Femur (tissue), 1 donor: Measurements from ENCODE around the gene ABCC6.
"Not testable (repeated sequence)": the region's sequence is repeated elsewhere in the genome, so short reads cannot be mapped to it uniquely, and the experiment has no call there.

Source experiments
- DNase-seq: peaks from one replicate; pipeline ENCODE4 v3.0.0-alpha.2; 2017

Gene ABCC6

DNA sequence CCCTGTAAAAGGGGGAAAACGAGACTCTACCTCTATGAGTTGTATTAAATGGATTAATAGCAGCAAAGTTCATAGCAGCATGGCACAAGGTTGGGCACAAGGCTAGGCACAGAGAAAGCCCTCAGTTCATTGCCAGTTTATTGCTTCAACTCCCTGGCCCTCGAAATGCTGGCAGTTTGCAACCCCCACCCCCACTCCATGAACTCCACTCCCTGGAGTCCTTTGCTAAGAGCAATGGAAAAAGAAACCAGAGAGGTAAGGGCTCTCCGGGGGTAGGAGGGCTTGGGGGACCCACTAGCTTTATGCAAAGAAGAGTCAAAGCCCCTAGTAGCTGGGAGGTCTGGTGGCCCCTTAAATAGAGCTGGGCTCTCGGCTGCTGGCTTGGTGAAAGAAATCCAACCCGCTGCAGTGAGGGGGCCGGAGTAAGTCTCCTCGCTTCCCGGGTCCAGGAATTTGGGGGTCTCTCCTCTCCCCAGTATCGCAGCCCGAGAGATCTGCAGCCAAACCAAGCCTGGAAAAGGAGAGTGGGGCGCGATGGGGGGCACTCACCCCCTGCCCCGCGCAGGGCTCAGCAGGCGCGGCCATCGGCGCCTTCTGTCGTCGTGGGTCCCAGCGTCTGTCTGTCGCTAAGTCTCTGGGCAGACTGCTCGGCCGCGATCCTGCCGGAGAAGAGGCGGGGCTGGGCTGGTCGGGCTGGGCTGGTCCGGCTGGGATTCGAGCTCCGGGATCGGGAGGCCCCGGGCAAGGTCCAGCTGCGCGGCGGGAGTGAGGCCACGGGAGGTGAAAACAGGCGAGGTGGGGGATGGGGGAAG is at the start of gene ABCC6:
Gene ABCC6 (minus strand): TSS at position 645 of the 812 bp plus-strand sequence. CDS start 60 bp downstream, at position 585.
- not testable (repeated sequence) for DNase-seq

DNA sequence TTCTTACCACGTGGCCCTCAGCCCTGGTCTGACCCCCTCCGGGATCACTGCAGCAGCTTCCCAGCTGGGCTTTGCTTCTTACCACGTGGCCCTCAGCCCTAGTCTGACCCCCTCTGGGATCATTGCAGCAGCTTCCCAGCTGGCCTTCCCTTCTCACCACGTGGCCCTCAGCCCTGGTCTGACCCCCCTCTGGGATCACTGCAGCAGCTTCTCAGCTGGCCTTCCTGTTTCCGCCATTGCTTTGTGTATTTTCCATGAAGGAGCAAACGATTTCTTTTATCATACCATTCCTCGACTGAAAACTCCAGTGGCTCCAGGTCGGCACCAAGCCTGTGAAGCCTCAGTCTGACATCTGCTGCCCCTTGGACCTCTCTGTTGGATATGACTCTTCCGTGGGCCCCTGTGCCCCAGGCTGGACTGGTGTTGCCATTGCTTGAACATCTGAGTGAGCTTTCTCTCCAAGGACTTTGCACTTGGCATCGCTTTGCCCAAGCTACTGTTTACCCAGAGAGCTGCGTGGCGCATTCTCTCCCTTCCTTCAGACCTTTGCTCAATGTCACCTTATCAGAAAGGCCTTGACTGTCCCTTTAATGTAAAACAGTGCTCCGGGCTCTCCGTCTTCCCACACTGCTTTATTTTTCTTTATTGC is 49.4 kb upstream of the ABCC6 start:
- DNase-seq: not testable (repeated sequence)

DNA sequence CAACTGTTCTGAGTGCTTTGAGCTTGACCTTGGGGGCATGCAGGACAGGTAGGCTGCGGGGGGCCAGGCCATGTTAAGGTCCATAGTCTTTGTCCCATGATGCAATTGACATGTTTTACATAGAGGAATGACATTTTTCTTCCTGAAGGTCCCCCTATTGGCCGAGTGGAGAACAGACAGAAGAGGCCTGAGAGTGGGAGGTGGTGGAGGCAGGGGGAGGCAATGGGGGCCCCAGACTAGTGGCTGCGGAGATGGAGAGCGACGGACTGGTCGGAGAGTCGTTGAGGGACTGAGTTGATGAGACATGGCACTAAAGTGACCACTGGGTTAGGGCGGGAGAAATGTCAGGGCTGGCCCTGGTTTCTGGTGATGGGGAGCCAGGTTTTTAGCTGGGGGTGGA is 48.4 kb upstream of the ABCC6 start:
- DNase-seq: not testable (repeated sequence)

DNA sequence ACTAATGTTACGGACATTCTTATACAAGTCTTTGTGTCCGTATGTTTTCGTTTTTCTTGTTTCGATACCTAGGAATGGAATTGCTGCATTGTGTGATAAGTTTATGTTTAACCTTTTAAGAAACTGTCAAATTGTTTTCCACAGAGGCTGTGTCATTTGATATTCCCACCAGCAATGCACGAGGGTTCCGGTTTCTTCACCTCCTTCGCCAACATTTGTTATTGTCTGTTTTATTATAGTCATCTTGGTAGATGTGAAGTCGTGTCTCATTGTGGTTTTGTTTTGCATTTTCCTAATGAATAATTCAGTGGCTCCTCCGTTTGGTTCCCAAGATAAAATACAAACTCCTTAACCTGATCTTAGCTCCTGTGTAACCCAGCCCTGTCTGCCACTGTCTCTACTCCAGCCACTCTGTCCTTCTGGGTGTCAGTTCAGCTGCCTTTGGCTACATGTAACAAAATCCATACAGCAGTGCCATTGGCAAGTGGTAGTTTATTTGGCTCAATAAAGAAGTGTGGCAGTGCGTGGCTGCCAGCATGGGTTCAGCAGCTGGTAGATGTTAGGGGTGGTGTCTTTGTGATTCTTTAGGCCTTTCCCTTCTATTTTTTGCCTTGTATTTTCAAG is 45.0 kb upstream of the ABCC6 start:
- DNase-seq: not testable (repeated sequence)

DNA sequence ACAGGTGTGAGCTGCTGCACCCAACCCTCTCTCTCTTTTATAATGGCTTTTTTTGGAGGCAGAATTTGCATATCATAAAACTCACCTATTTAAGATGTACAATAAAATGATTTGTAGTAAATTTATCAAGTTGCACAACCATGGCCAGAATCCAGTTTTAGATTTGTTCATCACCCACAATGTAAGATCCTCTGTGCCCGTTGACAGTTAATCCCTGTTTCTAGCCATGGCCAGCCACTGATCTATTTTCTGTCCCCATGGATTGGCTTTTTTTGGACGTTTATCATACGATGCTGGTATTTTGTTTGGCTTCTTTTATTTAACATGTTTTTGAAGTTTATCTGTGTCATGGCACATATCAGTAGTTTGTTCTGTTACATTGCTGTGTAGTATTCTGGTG is 44.4 kb upstream of the ABCC6 start:
- DNase-seq: not testable (repeated sequence)

DNA sequence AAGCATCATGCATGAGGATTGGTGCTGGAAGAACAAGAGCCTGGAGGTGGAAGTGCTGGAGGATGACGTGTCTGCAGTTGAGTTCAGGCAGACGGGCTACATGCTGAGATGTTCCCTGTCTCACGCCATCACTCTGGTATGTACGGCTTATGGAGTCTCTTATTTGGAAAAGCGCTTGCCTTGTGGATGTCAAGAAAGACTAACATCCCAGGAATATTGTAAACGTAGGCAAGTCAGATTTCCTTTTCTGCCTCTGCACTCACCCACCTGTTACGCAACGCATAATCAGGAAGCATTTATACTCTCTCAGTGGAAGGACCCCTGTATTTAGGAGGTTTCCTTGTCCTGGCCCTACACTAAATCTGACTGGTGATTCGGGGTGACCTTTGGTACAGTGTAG is 41.8 kb upstream of the ABCC6 start:
- DNase-seq: not testable (repeated sequence)

DNA sequence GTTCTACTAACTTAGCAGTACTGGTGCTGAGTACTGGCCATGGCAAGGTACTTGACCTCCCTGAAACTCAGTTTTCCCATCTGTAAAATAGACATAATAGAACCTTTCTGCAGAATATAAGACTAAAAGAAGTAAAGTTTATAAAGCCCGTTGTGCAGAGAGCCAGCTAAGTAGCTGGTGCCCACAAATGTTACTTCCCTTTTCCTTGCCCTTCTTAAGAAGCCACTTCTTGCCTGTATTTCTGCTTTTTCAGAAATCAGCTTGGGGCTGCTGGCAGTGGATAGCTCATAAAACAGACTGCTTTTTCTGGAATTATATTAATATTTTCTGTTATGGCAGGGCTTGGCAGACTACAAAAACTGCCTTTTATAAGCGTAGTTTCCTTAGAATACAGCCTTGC is 40.7 kb upstream of the ABCC6 start:
- not testable (repeated sequence) for DNase-seq

DNA sequence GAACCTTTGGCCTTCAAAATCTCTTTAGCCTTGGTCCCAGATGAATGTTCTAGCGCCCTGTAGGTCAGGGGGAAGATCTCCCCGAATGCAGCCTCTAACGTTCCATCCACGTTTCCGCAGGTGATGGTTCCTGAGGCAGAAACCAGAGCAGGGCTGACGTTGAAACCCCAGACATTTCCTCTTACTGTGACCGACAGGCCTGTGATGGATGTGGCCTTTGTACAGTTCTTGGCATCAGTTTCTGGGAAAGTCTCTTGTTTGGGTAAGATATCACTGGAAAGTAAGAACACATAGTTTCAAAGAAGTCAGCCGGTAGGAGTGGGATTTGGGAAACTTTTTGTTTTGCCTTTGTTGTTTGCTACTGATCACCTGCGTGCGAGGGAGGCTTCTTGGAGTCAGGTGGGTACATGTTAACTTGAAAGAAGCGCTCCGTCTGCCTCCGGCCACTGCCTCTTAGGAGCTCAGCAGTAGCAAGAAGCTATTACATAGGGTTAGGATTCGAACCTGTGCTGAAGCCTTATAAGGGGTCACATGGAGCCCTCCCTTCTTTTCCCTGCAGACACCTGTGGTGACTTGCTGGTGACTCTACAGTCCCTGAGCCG is 39.8 kb upstream of the ABCC6 start:
- not testable (repeated sequence) for DNase-seq

DNA sequence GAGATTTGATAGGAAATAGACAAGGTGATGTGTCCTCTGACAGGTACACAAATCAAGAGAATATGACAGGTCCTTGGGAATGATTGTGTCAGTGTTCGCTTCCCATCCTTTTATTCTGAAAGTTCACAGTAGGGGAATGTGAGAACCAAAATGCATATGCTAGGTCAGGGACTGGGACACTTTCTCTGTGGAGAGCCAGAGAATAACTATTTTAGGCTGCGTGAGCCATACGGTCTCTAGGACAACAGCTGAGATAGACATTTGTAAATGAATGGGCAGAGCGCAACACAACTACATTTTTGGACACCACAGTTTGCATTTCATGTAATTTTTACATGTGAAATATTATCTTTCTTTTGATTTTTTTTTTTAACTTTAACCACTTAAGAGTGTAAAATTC is 36.7 kb upstream of the ABCC6 start:
- DNase-seq: not testable (repeated sequence)

DNA sequence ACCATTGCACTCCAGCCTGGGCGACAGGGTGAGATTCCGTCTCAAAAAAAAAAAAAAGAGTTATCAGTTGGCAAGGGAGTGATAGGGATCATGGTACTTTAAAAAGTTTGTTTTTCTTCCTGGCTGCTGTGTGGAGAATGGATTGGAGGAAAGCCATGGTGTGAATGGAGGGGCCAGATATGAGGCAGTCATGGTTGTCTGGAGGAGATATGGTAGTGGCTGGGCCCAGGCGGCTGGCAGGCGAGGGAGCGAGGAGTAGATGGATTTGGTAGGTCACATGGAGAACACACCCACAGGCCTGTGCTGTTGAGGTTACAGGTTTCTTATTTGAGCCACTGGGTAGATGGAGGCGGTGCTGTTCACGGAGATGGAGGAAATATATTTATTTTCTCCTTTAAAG is 35.5 kb upstream of the ABCC6 start:
- DNase-seq: not testable (repeated sequence)

DNA sequence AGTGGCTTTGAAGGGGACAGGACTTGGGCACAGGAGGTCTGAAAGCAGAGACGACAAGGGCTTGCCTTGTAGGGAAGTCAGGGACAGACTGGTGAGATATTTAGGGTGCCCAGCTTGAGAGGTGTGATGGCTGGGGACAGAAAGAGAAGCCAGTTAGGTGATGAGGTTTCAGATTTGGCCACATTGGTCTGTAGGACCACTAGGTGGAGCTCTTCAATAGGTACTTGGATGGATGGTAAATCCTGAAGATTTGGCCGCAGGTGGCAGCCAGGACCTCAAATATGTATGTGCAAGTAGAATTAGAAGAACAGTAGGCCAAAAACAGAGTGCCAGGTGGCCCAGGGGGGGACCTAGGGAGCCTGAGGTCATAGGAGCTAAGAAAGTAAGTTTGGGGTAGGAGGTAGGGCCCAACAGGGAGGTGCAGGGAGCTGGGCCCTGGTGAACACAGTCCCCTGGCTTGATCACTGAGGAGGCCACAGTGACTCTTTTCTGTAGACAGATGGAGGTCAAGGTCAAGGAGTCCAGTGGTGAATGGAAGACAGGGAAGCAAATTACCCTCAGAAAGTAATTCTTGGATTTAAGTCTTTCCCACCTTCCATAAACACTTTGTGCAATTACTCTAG is 34.1 kb upstream of the ABCC6 start:
- DNase-seq: not testable (repeated sequence)

DNA sequence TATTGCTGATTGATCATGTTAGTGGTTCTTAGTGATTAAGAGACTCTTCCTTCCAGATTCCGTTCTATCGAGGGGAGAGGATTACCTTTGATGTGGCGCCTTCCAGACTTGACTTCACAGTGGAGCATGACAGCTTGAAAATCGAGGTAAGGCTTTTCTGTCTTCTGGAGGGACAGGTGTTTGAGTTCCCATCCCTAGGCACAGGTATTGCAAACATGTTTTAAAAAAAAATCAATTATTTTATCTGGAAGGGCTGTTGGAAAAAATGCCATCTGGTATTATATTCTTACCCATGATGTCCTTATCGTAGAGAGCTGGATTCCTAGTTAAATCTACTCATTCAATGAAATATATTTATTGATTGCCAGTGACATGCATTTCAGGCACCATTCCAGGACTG is 29.1 kb upstream of the ABCC6 start:
- not testable (repeated sequence) for DNase-seq

DNA sequence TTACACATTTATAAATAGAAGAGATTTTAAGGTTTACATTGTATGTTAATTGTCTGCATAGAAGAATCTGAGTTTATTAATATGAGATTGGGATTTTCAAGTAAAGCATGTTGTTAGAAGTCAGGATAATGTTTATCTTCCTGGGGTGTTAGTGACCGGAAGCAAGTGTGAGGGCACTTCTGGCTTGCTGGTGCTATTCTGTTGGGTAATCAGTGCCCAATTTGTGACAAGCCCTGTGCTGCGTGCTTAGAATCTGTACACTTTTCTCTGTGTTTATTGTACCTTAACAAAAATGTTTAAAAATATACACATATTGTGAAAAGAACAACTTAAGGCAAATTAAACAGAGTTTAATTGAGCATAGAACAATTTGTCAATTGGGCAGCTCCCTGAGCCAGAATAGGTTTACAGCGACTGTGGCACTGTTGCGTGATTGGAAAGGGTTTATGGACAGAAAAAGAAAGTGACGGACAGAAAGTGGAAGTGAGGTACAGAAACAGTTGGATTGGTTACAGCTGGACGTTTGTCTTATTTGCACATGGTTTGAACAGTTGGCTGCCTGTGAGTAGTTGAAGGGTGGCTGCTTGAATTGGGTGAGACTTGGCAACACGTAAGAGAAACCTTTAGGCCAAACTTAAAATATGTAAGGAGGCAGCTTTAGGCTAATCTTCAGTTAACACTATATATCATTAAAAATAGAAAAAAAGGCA is 26.5 kb upstream of the ABCC6 start:
- DNase-seq: not testable (repeated sequence)

DNA sequence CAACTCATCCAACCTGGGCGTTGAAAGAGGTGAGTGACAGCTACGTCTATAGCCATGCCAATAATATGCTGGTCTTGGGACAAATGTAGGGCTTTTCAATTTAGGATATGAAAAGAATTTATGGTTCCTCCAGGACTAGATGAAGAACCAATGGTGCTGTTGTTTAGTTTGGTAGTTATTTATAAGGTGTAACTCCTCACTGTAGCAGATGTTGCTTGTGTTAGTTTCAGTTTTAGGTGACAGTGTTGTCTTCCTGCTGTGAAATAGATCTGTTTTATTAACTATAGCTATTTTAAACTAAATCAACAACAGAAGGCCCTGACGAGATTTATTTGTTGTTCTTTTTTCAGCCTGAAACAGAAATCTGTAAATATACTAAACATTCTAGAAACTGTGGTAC is 24.1 kb upstream of the ABCC6 start:
- DNase-seq: not testable (repeated sequence)

DNA sequence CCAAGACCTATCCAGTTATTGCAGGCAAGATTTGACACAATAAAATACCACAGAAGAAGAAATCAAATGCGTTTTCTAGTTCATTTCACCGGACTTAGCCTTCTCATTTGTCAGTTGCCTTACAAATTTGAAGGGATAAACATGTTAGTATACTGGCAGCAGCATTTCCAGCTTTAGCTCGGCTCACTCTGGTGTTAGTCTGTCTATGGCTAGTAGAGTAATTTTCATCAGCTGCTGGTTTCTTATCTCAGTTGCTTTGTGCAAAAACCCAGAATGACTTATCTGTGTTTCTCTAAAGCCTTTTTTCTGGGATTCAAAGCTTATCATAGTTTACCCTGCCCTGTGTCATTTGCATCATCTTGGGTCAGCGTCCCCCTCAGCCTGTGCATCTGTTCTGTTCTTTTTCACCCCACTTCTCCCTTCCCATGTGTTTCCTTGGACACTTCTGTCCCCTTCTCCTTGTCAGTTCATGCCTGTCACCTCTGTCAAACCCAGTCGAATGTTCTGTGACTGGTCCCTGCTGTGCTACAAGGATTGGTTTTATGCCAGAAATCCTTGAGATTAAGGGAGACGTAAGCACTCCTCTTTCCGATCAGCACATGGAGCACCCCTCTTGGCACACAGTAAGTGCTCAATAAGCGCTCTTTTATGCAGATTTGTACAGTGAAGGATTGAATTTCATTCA is 23.4 kb upstream of the ABCC6 start:
- not testable (repeated sequence) for DNase-seq

DNA sequence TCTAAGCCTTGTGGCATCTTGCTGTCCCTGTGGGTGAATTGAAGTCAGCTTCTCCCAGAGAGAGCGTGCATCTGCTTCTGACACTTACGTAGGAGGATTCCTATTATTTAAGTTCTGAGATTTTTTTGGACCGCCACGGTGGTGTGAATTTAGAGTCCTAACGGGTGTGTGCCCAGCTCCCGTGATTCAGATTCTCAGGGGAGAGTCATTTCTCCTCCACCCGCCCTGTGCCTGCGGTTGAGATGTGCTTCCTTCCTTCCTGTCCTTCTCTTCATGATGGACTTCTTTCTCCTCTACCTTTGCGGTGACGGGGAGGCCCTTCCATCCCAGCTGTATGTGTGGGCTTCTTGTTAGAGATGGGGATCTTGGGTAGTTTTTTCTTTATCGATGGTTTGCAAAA is 20.6 kb upstream of the ABCC6 start:
- not testable (repeated sequence) for DNase-seq

DNA sequence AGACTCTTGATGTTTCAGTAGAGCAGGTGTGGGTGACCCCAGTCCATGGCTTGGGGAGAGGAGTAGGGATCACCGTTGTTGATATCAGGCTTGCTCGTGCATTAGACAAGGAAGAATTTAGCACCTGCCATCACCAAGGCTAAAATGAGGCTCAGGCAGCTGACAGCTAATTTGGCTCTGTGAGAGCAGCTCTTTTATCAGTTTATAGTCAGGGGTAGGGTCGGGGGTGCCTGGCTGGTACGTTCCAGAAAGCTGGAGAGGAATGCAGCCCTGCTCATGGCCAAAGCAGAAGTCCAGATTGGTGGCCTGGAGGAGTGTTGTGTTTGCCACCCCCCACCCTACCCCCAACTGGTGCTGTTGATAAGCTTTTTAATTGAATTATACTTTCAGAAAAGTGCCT is 17.4 kb upstream of the ABCC6 start:
- DNase-seq: peak; percentile 15

DNA sequence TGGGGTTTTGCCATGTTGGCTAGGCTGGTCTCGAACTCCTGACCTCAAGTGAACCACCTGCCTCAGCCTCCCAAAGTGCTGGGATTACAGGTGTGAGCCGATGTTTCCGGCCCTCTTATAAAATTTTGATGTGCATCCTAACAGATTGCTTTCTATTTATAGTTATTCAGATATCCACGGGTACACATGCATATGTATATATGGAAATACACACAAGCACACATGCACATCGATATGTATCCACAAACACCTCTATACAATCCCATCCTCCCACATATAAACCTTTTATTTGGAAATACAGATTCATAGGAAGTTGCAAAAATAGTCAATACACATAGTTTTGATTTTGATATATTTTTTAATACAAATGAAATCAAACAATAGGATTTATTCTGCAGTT is 14.4 kb upstream of the ABCC6 start:
- DNase-seq: not testable (repeated sequence)

DNA sequence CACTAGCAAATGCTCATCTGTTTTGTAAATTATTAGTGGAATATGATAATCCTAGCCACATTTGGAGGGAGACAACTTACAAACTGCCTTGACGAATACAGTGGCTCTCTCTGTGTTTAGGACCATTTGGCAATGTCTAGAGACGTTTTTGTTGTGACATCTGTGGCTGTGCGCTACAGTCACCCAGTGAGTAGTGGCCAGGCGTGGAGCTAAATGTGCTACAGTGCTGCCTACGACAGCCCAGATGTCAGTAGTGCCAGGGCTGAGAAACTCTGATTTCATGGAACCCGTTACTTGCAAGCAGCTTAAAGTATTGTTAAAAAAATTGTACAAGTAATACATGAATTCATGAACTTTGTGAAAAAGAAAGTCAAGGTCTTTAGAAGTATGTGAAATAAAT is 13.8 kb upstream of the ABCC6 start:
- DNase-seq: not testable (repeated sequence)

DNA sequence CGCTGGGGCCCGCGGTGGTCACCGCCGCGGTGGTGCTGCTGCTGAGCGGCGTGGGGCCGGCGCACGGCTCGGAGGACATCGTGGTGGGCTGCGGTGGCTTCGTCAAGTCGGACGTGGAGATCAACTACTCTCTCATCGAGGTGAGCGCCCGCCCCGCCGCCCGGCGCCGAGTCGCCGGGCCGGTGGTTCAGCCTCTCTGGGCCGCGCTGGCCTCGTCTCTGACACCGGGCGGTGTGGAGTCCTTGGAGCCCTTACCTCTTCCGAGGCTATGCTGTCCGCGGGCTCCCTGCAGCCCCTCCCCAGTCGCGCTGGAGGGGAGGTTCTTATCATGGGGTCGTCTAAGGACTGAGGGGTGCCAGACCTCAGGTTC is 9.4 kb upstream of the ABCC6 start:
- DNase-seq: not testable (repeated sequence)

DNA sequence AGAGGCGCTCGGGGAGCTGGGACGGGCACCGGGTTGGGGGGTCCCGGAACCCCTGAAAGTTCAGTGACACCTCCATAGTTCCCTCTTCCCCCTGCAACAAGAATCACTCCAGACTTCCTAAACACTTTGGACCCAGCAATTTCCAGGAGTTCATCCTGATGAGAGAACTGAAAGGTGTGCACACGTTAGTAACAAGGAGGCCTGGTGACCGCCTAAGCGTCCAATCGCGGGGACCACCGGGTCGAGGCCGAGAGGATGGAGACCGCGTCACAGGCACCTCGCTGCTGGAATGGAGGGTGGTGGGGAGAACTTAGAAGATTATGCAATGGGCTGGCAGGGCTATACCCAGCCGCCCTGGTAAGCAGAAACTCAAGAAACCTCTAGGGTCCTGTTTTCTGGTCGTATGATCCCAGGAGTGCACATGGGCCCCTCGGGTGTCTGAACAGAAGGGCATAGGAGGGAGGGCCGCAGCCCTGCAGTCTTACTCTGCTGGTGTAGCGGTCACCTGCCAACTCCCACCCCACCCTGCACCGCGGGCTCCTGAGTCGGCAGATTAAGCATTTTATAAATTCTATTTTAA is 458 bp upstream of the ABCC6 start:
- not testable (repeated sequence) for DNase-seq
